B cell (primary cell): ENCODE measurements around the gene DUSP9.

Experiments used
- EZH2 ChIP-seq: IDR thresholded peaks from 2 replicates; pipeline ENCODE4 v1.6.1; 2012; ENCODE audit warnings: borderline replicate concordance, low read depth, mild to moderate bottlenecking, moderate library complexity, low read length; ENCODE audit not compliant: insufficient read depth, poor library complexity, severe bottlenecking
- TF ChIP-seq, protein P1 (sequence below): fragments of 200-600 bp; IDR thresholded peaks from one replicate; pipeline ENCODE4 v1.8.0; 2022; ENCODE audit warnings: antibody characterized with exemption, mild to moderate bottlenecking

DNA sequence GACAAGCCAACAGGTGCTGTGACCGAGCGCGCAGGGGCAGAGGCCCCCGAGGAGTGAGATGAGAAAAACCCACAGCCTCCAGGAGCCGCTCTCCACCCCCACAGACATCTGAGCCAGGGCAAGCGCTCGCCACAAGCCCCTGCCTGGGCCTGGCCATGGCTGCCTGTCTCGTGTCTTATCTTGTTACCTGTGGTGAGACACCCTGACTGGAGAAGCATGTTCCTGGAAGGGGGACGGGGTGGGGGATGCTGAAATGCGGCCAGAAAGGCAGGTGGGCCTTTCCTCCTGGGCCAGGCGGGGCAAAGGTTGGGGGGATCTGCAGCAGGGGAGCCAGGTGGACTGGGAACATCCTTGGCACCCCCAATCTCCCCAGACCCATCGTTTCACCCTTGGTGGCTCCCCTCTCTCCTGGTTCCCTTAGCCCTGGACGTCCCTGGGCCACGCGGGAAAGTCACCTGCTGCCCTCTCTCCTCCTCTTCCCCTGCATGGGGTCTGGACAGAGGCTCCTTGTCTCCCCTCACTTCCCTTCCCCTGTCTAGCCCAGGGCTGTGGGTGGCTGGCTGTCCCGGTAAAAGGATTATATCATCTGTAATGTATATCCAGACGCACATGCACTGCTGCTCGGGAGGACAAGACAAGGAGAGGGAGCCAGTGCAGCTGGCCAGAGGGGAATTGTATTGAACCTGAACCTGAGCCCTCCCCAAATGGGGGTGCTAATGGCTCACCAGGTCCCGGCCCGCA is 8.4 kb upstream of the DUSP9 start:
- TF ChIP-seq, protein P1, sequence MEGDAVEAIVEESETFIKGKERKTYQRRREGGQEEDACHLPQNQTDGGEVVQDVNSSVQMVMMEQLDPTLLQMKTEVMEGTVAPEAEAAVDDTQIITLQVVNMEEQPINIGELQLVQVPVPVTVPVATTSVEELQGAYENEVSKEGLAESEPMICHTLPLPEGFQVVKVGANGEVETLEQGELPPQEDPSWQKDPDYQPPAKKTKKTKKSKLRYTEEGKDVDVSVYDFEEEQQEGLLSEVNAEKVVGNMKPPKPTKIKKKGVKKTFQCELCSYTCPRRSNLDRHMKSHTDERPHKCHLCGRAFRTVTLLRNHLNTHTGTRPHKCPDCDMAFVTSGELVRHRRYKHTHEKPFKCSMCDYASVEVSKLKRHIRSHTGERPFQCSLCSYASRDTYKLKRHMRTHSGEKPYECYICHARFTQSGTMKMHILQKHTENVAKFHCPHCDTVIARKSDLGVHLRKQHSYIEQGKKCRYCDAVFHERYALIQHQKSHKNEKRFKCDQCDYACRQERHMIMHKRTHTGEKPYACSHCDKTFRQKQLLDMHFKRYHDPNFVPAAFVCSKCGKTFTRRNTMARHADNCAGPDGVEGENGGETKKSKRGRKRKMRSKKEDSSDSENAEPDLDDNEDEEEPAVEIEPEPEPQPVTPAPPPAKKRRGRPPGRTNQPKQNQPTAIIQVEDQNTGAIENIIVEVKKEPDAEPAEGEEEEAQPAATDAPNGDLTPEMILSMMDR, result no peak
- TF ChIP-seq EZH2, result no peak
